TTC549 (cell line): ENCODE measurements around the gene PHF10.
"Not testable (repeated sequence)": the region's sequence is repeated elsewhere in the genome, so short reads cannot be mapped to it uniquely, and the experiment has no call there.

Source experiments
- FAIRE-seq: peaks from 2 replicates; lab custom pipeline; 2012; peaks lifted over from hg19 to GRCh38; lab: Jason Lieb, UNC

Gene PHF10

GRCh38 chr6:169724494-169725124 is at the start of gene PHF10:
TSS of gene PHF10 (minus strand) at chr6:169724500. CDS start at chr6:169723931, 569 bp downstream.
- no peak for FAIRE-seq

GRCh38 chr6:169766921-169767736 is 42.8 kb upstream of the PHF10 start:
- no peak for FAIRE-seq

- no peak for FAIRE-seq
These were observed 41.9 kb upstream of the PHF10 start for GRCh38 chr6:169766232-169766631.

GRCh38 chr6:169765789-169766188 is 41.5 kb upstream of the PHF10 start:
- not testable (repeated sequence) for FAIRE-seq

GRCh38 chr6:169763881-169764280 is 39.6 kb upstream of the PHF10 start:
- FAIRE-seq: no peak

GRCh38 chr6:169763308-169763707 is 39.0 kb upstream of the PHF10 start:
- no peak for FAIRE-seq

GRCh38 chr6:169755162-169755561 is 30.9 kb upstream of the PHF10 start:
- FAIRE-seq: no peak

GRCh38 chr6:169752074-169752623 is 27.8 kb upstream of the PHF10 start:
- FAIRE-seq: no peak

- FAIRE-seq: no peak
These were observed 27.2 kb upstream of the PHF10 start, which contains the start of the genes DYNLT2 and ERMARD for GRCh38 chr6:169751242-169752073. TSS of gene DYNLT2 (minus strand) at chr6:169751572. CDS start at chr6:169751458, 114 bp downstream. TSS of gene ERMARD (plus strand) at chr6:169751622. CDS start at chr6:169751658, 36 bp downstream.

GRCh38 chr6:169746556-169746955 is 22.3 kb upstream of the PHF10 start:
- no peak for FAIRE-seq

GRCh38 chr6:169745405-169745804 is 21.1 kb upstream of the PHF10 start:
- no peak for FAIRE-seq

GRCh38 chr6:169741344-169741743 is 17.0 kb upstream of the PHF10 start:
- no peak for FAIRE-seq

- no peak for FAIRE-seq
These were observed 14.8 kb upstream of the PHF10 start for GRCh38 chr6:169738976-169739529.

- no peak for FAIRE-seq
These were observed 14.1 kb upstream of the PHF10 start for GRCh38 chr6:169738204-169738975.

GRCh38 chr6:169729961-169730360 is 5.7 kb upstream of the PHF10 start:
- FAIRE-seq: no peak

- no peak for FAIRE-seq
These were observed 2.7 kb upstream of the PHF10 start for GRCh38 chr6:169726963-169727362.

- no peak for FAIRE-seq
These were observed 1.7 kb upstream of the PHF10 start for GRCh38 chr6:169726049-169726400.

GRCh38 chr6:169725125-169726048 is 1.1 kb upstream of the PHF10 start:
- FAIRE-seq: no peak

- FAIRE-seq: no peak
These were observed 258 bp downstream of the PHF10 start for GRCh38 chr6:169723991-169724493.
